Heart left ventricle (tissue), 16 donors: ENCODE data around the gene EIF1. TPM values are rescaled to one million over a fixed set of nuclear protein-coding genes. Genes with fewer than 3 reads are reported as not detected.

Experiments
- ATAC-seq, 4 donors: fragments of 200-7000 bp; cut with Tn5 transposase; one replicate each; pipeline ENCODE4 v1.9.1; 2020 to 2022; ENCODE audit warnings: moderate library complexity in 4 of 4, mild to moderate bottlenecking in 3 of 4, moderate number of reproducible peaks in 1 of 4
- DNase-seq, 5 donors: peaks; one replicate each; pipeline ENCODE4 v3.0.0-alpha.2; 2020
- H3K27ac ChIP-seq, 12 donors: fragments of 200-600 bp; sonication (generic) in 4 of 12; one replicate each; pipeline versions ENCODE4 v1.5.0 to v1.8.0; 2016 to 2022; ENCODE audit warnings: mild to moderate bottlenecking in 2 of 12
- H3K27me3 ChIP-seq, 9 donors: fragments of 200-600 bp; sonication (generic) in 2 of 9; one replicate each; pipeline versions ENCODE4 v1.5.1 to v1.8.0; 2016 to 2022; ENCODE audit warnings: mild to moderate bottlenecking in 3 of 9
- H3K36me3 ChIP-seq, 9 donors: fragments of 200-600 bp; sonication (generic) in 2 of 9; one replicate each; pipeline versions ENCODE4 v1.5.0 to v1.8.0; 2018 to 2022; ENCODE audit warnings: mild to moderate bottlenecking in 2 of 9
- H3K4me1 ChIP-seq, 12 donors: fragments of 200-600 bp; sonication (generic) in 4 of 12; one replicate each; pipeline versions ENCODE4 v1.5.0 to v1.8.0; 2016 to 2022; ENCODE audit warnings: mild to moderate bottlenecking in 3 of 12
- H3K4me3 ChIP-seq, 12 donors: fragments of 200-600 bp; sonication (generic) in 4 of 12; one replicate each; pipeline versions ENCODE4 v1.5.0 to v1.8.0; 2017 to 2022; ENCODE audit warnings: mild to moderate bottlenecking in 9 of 12, moderate library complexity in 4 of 12
- H3K9me3 ChIP-seq, 12 donors: fragments of 200-600 bp; sonication (generic) in 4 of 12; one replicate each; pipeline versions ENCODE4 v1.5.0 to v1.8.0; 2016 to 2022; ENCODE audit warnings: mild to moderate bottlenecking in 1 of 12
- POLR2A ChIP-seq, 2 donors: fragments of 450-650 bp; IDR thresholded peaks; one replicate each; pipeline ENCODE4 v1.6.1; 2017; ENCODE audit warnings: antibody characterized with exemption in 2 of 2, mild to moderate bottlenecking in 2 of 2, moderate library complexity in 2 of 2
- whole genome bisulfite sequencing, 4 donors: extraction: QIAGEN DNeasy Blood & Tissue Kit in 2 of 4; methylation state at CpG; one replicate each; pipeline versions ENCODE4 v1.1.5 to v1.1.7; 2013 to 2018; 5-methylcytosine and 5-hydroxymethylcytosine counted together
- intact Hi-C, 10 donors: fragments of 100-400 bp; cut with DNase I; formaldehyde crosslinking; loops; one replicate each; pipeline versions ENCODE4 v1.11.1 to v1.14.2; 2022
- polyA plus RNA-seq, 2 donors: library from polyadenylated mRNA; stranded (reverse); fragments of 200-250 nt; gene quantifications; one replicate each; pipeline ENCODE4 v1.2.3, GENCODE V29; 2013
- total RNA-seq, 9 donors: library from RNA; depleted of rRNA in 2 of 9; stranded (reverse); fragments of >200 nt in 2 of 9; fragmentation: NEBNext Ultra II Directional in 3 of 9; extraction: Animal tissue kit (Norgen Biotek cat#: 25700) in 3 of 9; gene quantifications; one replicate each; pipeline versions ENCODE4 v1.1.0 to v1.2.4, GENCODE V29; 2016 to 2023
- TF ChIP-seq, protein P1 (sequence below), 12 donors: fragments of 200-600 bp; sonication (generic) in 4 of 12; IDR thresholded peaks; one replicate each; pipeline versions ENCODE4 v1.5.0 to v1.8.0; 2018 to 2022; ENCODE audit warnings: antibody characterized with exemption in 12 of 12, mild to moderate bottlenecking in 5 of 12
- donor health status: ischemic (EF 13 %, LVEDD 7.1; RV severe dilation, severe dysfunction).
- donor health status: healthy with polysubstance abuse.
- donor health status: DM: no; HTN: yes; CAD: no.
- donor health status: DM: no; HTN: no; CAD: no.
- donor health status: ischemic (EF 25% LVEDD 6.9; RV normal size, moderate dysfunction).
- donor health status: ischemic (EF 25% LVEDD 5.7; RV mildly dilated, moderate dysfunction).
- donor health status: healthy.
- donor health status: DM: yes; HTN: yes; CAD: no.
- donor health status: ischemic (EF 35%, LVEDD 5.7; RV mildly dilated, moderate dysfunction).
- donor health status: nonischemic (EF 11% LVEDD 7.7; RV severe dilation, severe dysfunction).
- donor health status: DM: yes; HTN: yes; CAD: no.
- donor health status: PGD.
- donor health status: ischemic (EF 29% LVEDD 5.4; RV normal size, mild dysfunction).
- donor health status: nonischemic (EF 23%, LVEDD 6.1; RV moderate dilation, normal function).

The EIF1 gene
- total and polyA plus RNA-seq, 11 donors, result 402 to 1,338 (median 1,111) TPM

DNA sequence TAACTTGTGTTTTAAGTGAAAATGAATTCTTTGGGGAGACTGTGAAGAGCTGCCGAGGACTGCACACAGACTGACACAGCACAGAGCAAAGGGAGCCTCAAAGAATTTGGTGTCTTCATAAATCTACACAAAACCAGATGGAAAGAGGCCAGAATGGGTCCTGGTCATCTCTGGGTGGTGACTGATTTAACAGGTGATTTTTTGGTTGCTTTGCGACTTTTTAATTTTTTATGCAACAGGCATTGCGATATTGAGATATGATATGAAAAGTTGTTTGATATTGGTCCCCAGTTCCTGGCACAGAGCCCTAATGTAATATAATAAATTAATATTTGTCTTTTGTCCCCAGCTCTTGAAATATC, 12.6 kb upstream of the EIF1 start:
- TF ChIP-seq, protein P1, sequence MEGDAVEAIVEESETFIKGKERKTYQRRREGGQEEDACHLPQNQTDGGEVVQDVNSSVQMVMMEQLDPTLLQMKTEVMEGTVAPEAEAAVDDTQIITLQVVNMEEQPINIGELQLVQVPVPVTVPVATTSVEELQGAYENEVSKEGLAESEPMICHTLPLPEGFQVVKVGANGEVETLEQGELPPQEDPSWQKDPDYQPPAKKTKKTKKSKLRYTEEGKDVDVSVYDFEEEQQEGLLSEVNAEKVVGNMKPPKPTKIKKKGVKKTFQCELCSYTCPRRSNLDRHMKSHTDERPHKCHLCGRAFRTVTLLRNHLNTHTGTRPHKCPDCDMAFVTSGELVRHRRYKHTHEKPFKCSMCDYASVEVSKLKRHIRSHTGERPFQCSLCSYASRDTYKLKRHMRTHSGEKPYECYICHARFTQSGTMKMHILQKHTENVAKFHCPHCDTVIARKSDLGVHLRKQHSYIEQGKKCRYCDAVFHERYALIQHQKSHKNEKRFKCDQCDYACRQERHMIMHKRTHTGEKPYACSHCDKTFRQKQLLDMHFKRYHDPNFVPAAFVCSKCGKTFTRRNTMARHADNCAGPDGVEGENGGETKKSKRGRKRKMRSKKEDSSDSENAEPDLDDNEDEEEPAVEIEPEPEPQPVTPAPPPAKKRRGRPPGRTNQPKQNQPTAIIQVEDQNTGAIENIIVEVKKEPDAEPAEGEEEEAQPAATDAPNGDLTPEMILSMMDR (IDR thresholded peaks at IDR 0.05), result no peak
- no peak for TF ChIP-seq POLR2A (IDR thresholded peaks at IDR 0.05)
- no peak overlapping the region for H3K4me3 ChIP-seq
- no peak for DNase-seq
- H3K27me3 ChIP-seq, result no peaks in the 10 kb centered on the region
- intact Hi-C loops, result no loop called here
- H3K27ac ChIP-seq, result peak overlapping the region in 1 of 12 donors; percentile 32
- no peaks in the 10 kb centered on the region for H3K9me3 ChIP-seq
- 90 to 97% (median 92%) methylated on average over 3 of the region's 3 CpGs for WGBS, 4 donors
- peaks cover 0 to 58% (median 2%) of the 10 kb centered on the region in 12 donors for H3K4me1 ChIP-seq
- H3K36me3 ChIP-seq, result no peaks in the 10 kb centered on the region
- no peak for ATAC-seq

DNA sequence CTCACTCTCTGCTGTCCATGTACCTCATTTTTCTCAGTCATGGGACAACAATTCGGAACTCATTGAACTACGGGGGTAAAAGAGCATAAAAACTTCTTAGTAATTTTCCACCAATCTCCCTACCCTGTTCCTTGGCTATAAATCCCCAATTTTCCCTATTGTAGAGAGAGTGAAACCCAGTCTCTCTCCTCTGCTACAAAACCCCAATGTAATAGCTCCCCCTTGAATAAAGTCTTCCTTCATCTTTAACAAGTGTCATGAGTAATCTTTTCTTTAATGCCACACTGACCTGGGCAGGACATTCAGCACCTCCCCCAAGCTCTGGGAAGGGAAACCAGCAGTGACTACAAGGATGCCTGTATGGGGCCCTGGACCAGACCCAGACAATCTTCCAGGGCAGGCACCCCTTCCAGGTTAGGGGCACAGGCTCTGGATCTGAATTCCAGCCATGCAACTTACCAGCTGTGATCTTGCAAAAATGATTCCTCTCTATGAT, 10.2 kb upstream of the EIF1 start:
- H3K4me1 ChIP-seq, result peaks cover 0 to 50% (median 2%) of the 10 kb centered on the region in 12 donors
- intact Hi-C loops, result no loop called here
- H3K36me3 ChIP-seq, result no peaks in the 10 kb centered on the region
- no peaks in the 10 kb centered on the region for H3K27me3 ChIP-seq
- TF ChIP-seq, protein P1 (IDR thresholded peaks at IDR 0.05), result no peak
- TF ChIP-seq POLR2A (IDR thresholded peaks at IDR 0.05), result no peak
- ATAC-seq (peak in 3 of 4 donors; percentile 30 to 50 (median 49)), DNase-seq (peak in 1 of 5 donors; percentile 12)
- H3K4me3 ChIP-seq, result peak overlapping the region in 10 of 12 donors; percentile 16 to 52 (median 35)
- H3K9me3 ChIP-seq, result no peaks in the 10 kb centered on the region
- peak overlapping the region; percentile 65 to 92 (median 76) for H3K27ac ChIP-seq
- 87 to 95% (median 92%) methylated on average over 2 of the region's 2 CpGs for WGBS, 4 donors

DNA sequence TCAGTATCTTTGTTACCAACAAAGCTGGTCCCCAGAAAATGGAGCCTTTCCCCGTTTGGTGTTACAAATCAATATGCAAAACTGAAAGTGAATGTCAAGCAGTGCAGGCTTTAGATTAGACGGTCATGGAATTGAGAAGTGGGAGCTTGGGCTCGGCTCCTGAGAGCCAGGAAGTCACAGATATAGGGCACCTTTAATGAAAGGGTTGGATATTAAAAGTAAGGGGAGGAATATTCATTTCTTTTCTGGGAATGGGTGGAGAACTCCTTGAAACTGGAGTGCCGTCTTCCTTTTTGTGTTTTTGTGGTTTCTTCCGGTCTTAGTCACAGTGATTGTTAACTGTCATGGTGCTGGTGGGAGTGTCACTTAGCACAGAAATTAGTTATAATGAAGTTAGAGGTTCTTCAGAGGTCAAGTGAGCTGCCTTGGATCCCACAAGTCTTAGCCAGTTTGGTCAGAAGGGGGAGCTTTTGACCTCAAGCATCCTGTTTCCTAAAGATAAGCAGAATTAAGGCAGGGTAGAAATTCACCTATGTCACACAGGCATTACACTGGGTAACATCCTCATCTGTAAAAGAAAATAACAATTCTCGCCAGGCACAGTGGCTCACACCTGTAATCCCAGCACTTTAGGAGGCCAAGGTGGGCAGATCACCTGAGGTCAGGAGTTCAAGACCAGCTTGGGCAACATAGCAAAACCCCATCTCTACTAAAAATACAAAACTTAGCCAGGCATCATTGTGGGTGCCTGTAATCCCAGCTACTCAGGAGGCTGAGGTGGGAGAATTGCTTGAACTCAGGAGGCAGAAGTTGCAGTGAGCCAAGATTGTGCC, 9.6 kb upstream of the EIF1 start:
- peak; percentile 41 to 90 (median 77) for ATAC-seq
- peak overlapping the region; percentile 65 to 92 (median 76) for H3K27ac ChIP-seq
- DNase-seq, result peak in 2 of 5 donors; percentile 24 to 36
- 37 to 50% (median 38%) methylated on average over 6 of the region's 6 CpGs for WGBS, 4 donors
- H3K4me1 ChIP-seq, result peaks cover 0 to 46% (median 2%) of the 10 kb centered on the region in 12 donors
- intact Hi-C loops, result no loop called here
- no peaks in the 10 kb centered on the region for H3K36me3 ChIP-seq
- H3K9me3 ChIP-seq, result no peaks in the 10 kb centered on the region
- H3K27me3 ChIP-seq, result no peaks in the 10 kb centered on the region
- peak overlapping the region in 10 of 12 donors; percentile 16 to 52 (median 35) for H3K4me3 ChIP-seq
- TF ChIP-seq, protein P1 (IDR thresholded peaks at IDR 0.05), result peak in 8 of 12 donors; percentile 16 to 50 (median 22)
- no peak for TF ChIP-seq POLR2A (IDR thresholded peaks at IDR 0.05)

DNA sequence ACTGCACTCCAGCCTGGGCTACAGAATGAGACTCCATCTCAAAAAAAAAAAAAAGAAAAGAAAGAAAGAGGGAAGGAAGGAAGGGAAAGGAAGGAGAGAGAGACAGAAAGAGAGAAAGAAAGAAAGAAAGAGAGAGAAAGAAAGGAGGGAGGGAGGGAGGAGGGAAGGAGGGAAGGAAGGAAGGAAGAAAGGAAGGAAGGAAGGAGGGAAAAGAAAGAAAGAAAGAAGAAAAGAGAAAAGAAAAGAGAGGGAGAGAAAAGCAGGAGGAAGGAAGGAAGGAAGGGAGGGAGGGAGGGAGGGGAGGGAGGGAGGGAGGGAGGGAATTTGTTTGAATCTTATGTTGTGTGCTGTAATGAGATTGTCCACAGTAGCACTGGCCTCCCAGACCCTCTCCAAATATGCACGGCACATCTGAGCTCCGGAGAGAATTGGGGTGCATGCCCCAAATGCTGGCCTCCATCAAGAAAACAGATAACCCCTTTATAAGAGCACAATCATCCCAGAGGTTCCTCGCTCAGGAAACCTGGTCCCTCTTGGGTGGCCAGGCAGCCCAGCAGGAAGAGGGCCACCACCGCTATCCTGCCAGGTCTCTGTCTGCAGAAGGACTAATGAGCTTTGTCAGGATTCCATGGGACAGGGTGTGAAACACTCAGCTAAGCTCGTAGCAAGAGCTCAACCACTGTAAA, 8.8 kb upstream of the EIF1 start:
- H3K36me3 ChIP-seq, result no peaks in the 10 kb centered on the region
- H3K4me1 ChIP-seq, result peaks cover 0 to 46% (median 2%) of the 10 kb centered on the region in 12 donors
- ATAC-seq (no peak), DNase-seq (peak in 1 of 5 donors; percentile 11)
- TF ChIP-seq, protein P1 (IDR thresholded peaks at IDR 0.05), result no peak
- TF ChIP-seq POLR2A (IDR thresholded peaks at IDR 0.05), result no peak
- no peaks in the 10 kb centered on the region for H3K9me3 ChIP-seq
- H3K27ac ChIP-seq, result peak overlapping the region in 10 of 12 donors; percentile 51 to 92 (median 76)
- no peaks in the 10 kb centered on the region for H3K27me3 ChIP-seq
- 58 to 82% (median 66%) methylated on average over 5 of the region's 5 CpGs for WGBS, 4 donors
- no peak overlapping the region for H3K4me3 ChIP-seq
- intact Hi-C loops, result no loop called here
